Bronchial epithelial cell (primary cell): ENCODE results near the gene MED12L. TPM values are rescaled to one million over a fixed set of nuclear protein-coding genes. Genes with fewer than 3 reads are reported as not detected.
A peak's percentile ranks its signal among the peaks of the same experiment; 100 is the strongest.
"Not testable (repeated sequence)": the region's sequence is repeated elsewhere in the genome, so short reads cannot be mapped to it uniquely, and the experiment has no call there.

ENCODE experiments used
- DNase-seq: peaks from one replicate; pipeline ENCODE4 v3.0.0-alpha.2; 2010; ENCODE audit warnings: low read depth
- FAIRE-seq: peaks from 2 replicates; lab custom pipeline; 2011; peaks lifted over from hg19 to GRCh38; lab: Jason Lieb, UNC
- H3K27me3 ChIP-seq: 2 replicates; pipeline ENCODE4 v1.5.1; 2011; ENCODE audit warnings: low read length; ENCODE audit not compliant: control insufficient read depth, insufficient read depth
- H3K36me3 ChIP-seq: 2 replicates; pipeline ENCODE4 v1.5.1; 2011; ENCODE audit warnings: low read length; ENCODE audit not compliant: control insufficient read depth, insufficient read depth
- H3K4me3 ChIP-seq: 2 replicates; pipeline ENCODE4 v1.5.1; 2011; ENCODE audit warnings: mild to moderate bottlenecking, low read depth, low read length, control low read depth
- total RNA-seq: library from RNA; depleted of rRNA; stranded (reverse); fragments of >200 nt; gene quantifications from 2 replicates; pipeline ENCODE4 v1.2.1, GENCODE V29; 2014
- TF ChIP-seq, protein P1 (sequence below): IDR thresholded peaks from 2 replicates; pipeline ENCODE4 v1.5.1; 2011; ENCODE audit warnings: mild to moderate bottlenecking, moderate library complexity, low read length, control low read depth, inconsistent platforms; ENCODE audit not compliant: insufficient read depth, severe bottlenecking

Gene MED12L
- total RNA-seq, 1 donor from 2014 or later: 0.26 TPM

DNA sequence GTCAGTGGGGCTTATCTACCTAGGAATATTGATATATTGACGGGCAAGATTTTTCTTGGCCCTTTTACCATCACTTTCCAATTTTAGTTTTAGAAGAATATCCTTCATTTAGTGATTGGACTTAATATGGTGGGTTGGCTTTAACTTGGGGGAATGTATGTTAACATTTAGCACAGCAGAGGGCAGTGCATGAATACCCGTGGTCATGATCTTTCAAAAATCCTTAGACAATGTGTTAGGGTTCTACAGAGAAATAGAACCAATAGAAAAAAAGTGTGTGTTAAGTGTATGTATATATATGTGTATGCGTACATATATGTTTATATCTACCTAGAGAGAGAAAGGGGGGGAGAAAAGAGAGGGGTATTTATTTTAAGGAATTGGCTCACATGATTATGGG is 80.7 kb downstream of the MED12L start:
- FAIRE-seq (no peak), DNase-seq (peak; percentile 8)
- no peak overlapping the region for H3K4me3 ChIP-seq
- TF ChIP-seq, protein P1, sequence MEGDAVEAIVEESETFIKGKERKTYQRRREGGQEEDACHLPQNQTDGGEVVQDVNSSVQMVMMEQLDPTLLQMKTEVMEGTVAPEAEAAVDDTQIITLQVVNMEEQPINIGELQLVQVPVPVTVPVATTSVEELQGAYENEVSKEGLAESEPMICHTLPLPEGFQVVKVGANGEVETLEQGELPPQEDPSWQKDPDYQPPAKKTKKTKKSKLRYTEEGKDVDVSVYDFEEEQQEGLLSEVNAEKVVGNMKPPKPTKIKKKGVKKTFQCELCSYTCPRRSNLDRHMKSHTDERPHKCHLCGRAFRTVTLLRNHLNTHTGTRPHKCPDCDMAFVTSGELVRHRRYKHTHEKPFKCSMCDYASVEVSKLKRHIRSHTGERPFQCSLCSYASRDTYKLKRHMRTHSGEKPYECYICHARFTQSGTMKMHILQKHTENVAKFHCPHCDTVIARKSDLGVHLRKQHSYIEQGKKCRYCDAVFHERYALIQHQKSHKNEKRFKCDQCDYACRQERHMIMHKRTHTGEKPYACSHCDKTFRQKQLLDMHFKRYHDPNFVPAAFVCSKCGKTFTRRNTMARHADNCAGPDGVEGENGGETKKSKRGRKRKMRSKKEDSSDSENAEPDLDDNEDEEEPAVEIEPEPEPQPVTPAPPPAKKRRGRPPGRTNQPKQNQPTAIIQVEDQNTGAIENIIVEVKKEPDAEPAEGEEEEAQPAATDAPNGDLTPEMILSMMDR: peak; percentile 4
- H3K27me3 ChIP-seq: no peaks in the 10 kb centered on the region
- H3K36me3 ChIP-seq: no peaks in the 10 kb centered on the region

- DNase-seq: peak; percentile 57
- TF ChIP-seq, protein P1: peak; percentile 85
- no peak for FAIRE-seq
- Histone ChIP-seq H3K27me3 (no peaks in the 10 kb centered on the region), H3K4me3 (no peak overlapping the region), H3K36me3 (no peaks in the 10 kb centered on the region)
Observed at GRCh38 chr3:151168269-151169094, 83.0 kb downstream of the MED12L start.

DNA sequence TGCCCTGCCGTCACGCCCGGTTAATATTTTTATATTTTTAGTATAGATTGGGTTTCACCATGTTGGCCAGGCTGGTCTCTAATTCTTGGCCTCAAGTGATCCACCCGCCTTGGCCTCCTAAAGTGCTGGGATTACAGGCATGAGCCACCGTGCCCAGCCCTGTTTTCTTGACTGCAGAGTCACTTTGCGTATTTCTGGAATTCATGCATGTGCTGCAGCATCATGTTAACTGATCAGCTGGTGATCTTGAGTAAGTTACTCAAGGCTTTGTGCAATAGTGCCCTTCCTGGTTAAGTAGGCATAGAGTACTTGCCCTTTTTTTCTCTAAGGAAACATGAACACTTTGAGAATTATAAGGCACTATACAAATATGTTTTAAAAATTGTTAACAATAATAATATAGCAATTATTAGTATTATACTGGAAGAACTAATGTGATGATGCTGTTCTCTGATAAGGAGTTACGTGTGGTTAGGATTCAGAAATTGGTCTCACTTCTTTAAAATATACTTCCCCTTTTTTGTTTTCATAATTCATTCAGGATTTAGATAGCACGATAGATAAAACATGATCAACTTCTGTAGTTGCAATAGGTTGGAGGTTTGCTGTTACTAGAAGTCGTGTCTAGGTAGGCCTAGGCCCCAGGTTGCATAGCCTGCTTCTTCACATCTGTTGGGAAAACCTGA is 83.9 kb downstream of the MED12L start:
- DNase-seq (no peak), FAIRE-seq (no peak)
- TF ChIP-seq, protein P1: no peak
- no peaks in the 10 kb centered on the region for H3K27me3 ChIP-seq
- H3K4me3 ChIP-seq: no peak overlapping the region
- H3K36me3 ChIP-seq: no peaks in the 10 kb centered on the region

DNA sequence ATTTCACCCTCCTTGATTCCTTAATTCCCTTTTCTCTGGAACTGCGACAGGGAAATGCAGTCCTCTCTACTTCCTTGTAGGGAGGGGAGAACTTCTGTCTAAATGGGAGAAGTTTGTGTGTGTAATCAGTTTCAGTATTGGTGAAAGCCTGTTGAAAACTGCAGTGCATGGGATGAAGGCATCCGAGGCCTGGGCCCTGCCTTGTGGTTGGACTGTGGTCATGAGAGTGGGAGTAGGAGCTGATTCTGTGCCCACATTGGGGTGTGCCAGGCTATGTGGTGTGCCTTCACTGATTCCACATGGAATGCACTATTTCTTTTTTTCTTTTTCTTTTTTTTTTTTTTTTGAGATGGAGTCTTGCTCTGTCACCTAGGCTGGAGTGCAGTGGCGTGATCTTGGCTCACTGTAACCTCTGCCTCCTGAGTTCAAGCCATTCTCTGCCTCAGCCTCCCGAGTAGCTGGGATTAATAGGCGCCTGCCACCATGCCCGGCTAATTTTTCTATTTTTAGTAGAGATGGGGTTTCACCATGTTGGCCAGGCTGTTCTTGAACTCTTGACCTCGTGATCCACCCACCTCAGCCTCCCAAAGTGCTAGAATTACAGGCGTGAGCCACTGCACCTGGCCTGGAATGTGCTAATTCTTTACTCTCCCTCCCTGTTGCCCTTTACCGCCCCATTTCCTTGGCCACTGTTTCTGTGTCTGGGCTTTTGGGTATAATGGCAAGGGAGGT is 84.7 kb downstream of the MED12L start:
- not testable (repeated sequence) for FAIRE-seq, H3K4me3 ChIP-seq, H3K27me3 ChIP-seq, DNase-seq, H3K36me3 ChIP-seq

DNA sequence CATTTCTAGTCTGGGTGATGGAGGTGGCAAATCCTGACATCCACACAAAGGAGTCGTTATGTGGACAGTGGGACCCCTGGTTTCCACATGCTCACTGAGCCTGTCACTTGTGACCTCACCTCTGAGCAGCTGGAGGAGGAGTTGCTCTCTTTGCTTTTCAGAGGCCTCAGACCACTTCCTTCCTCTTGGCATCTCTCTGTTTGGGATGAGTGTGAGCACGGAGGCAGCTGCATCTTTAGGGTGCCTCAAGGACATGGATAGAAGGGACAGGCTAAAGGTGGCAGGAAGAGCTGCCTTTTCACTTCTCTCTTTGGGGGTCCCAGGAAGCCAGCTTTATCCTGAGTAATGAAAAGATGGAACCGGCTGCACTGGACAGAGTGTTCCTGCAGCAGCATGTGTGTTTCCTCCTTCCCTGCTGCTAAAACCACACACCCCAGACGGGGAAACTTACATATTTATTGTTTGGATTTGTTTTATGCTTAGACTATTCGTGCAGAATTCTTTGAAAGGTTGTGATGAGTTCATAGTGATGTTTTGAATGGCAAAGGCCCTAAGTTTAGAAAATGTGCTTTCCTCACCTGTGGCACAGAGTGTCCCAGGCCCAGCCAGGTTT is 85.8 kb downstream of the MED12L start:
- no peak for FAIRE-seq
- no peak for DNase-seq

More for the DNA sequence above, 85.8 kb downstream of the MED12L start:
- H3K4me3 ChIP-seq: no peak overlapping the region
- H3K36me3 ChIP-seq: no peaks in the 10 kb centered on the region
- TF ChIP-seq, protein P1: no peak
- H3K27me3 ChIP-seq: no peaks in the 10 kb centered on the region
